Activated CD8-positive, alpha-beta T cell treated with anti-CD3 and anti-CD28 coated beads, Interleukin-2, amount 10 ng/mL, durations not matched to agents 7 days and 5 days (primary cell): ENCODE measurements around the gene TXNDC16. TPM values are rescaled to one million over a fixed set of nuclear protein-coding genes. Genes with fewer than 3 reads are reported as not detected.

ENCODE experiments used
- ATAC-seq: fragments of 150-1000 bp; cut with Tn5 transposase; one replicate; pipeline ENCODE4 v1.10.0; 2021; ENCODE audit warnings: moderate library complexity
- CTCF ChIA-PET: fragments of 350-600 bp; sonication (Branson Sonifier 250); formaldehyde crosslinking; loops from one replicate; lab custom pipeline; 2021; ENCODE audit warnings: antibody characterized with exemption; lab: Charles Lee
- POLR2A ChIA-PET: fragments of 350-600 bp; sonication (Branson Sonifier 250); formaldehyde crosslinking; loops from one replicate; lab custom pipeline; 2021; ENCODE audit warnings: antibody characterized with exemption; lab: Charles Lee
- DNase-seq: peaks from one replicate; pipeline ENCODE4 v3.0.0-alpha.2; 2020
- H3K27ac Mint-ChIP-seq: one replicate; pipeline ENCODE4 v1.8.0; 2021; ENCODE audit warnings: mild to moderate bottlenecking, mixed read lengths
- H3K27me3 Mint-ChIP-seq: one replicate; pipeline ENCODE4 v1.8.0; 2021; ENCODE audit warnings: low read depth, mixed read lengths
- H3K36me3 Mint-ChIP-seq: one replicate; pipeline ENCODE4 v1.8.0; 2021; ENCODE audit warnings: low read depth, mixed read lengths
- H3K4me1 Mint-ChIP-seq: one replicate; pipeline ENCODE4 v1.8.0; 2021; ENCODE audit warnings: low read depth, mixed read lengths
- H3K4me3 Mint-ChIP-seq: one replicate; pipeline ENCODE4 v1.8.0; 2021; ENCODE audit warnings: mild to moderate bottlenecking, mixed read lengths
- H3K9me3 Mint-ChIP-seq: one replicate; pipeline ENCODE4 v1.8.0; 2022; ENCODE audit warnings: mixed read lengths; ENCODE audit not compliant: insufficient read depth
- total RNA-seq, 2 experiments: library from RNA; stranded (reverse); gene quantifications; one replicate each; pipeline ENCODE4 v1.2.3, GENCODE V29; 2021

TXNDC16 gene
- total RNA-seq, 2 experiments from 2014 or later = 8.8 to 9.5 TPM

DNA sequence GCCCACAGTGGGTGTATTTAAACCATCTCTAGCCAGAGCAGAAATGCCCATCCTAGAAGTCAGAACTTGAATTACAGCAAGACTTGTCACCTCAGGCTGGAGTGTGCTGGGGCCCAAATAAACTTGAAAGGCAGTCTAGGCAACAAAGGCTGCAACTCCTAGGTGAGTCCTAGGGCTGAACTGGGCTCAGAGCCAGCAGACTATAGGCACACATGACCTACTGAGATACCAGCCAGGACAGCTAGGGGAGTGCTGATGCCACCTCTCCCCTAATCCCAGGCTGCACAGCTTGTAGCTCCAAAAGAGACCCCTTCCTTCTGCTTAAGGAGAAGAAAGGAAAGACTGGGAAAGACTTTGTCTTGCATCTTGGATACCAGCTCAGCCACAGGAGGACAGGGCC lies 106.0 kb downstream of the TXNDC16 start:
- ATAC-seq = no peak
- Mint-ChIP-seq H3K4me1 (peaks cover 15% of the 10 kb centered on the region), H3K36me3 (peaks cover 70% of the 10 kb centered on the region), H3K9me3 (peaks cover 21% of the 10 kb centered on the region), H3K4me3 (no peak overlapping the region), H3K27me3 (no peaks in the 10 kb centered on the region), H3K27ac (no peak overlapping the region)
- CTCF ChIA-PET = no interaction called here
- DNase-seq = no peak
- POLR2A ChIA-PET = no interaction called here

DNA sequence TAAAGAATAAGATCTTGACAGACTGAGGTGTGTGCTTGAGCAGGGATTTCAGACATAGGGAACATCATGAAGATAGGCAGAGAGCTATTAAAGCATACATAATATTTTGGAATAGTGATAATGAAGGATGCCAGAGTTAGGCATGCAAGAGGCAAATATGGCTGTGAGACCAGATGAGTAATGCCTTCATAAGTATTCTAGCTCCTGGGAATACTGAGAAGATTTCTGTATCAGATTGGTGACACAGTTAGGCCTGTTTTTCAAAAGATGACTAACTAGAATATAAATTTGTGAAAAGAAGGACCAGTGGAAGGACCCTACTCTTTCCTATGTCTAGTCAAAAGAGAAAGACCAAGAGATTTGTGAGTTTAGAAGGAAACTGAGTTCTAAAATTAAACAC lies 108.8 kb downstream of the TXNDC16 start:
- peaks cover 3% of the 10 kb centered on the region for H3K9me3 Mint-ChIP-seq
- CTCF ChIA-PET = interaction anchor here (1.2 to 2.2 kb wide), 2 partner anchors 16 to 143 kb away, joined by 3 to 7 read pairs; no protein-coding TSS in a partner anchor
- H3K27me3 Mint-ChIP-seq = no peaks in the 10 kb centered on the region
- H3K4me1 Mint-ChIP-seq = peaks cover 5% of the 10 kb centered on the region
- POLR2A ChIA-PET = no interaction called here
- H3K4me3 Mint-ChIP-seq = no peak overlapping the region
- peaks cover 55% of the 10 kb centered on the region for H3K36me3 Mint-ChIP-seq
- DNase-seq = no peak
- no peak overlapping the region for H3K27ac Mint-ChIP-seq
- ATAC-seq = no peak

DNA sequence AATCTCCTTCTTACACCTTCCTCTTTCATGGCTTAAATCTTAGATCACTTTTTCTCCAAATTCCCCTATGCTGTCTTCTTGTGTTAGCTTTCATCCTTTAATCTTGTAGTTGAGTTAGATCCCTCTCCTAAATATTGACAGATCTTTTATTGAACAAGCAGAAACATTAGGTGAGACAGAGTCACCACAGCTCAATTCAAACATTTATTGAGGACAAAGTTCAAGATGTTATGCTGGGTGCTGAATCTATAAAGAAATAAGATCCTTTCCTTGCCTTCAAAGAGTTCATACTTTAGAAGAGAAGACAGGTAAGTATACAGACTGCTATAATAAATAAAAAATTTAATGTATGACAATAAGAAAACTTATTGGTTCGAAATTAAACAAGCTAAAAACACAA lies 109.7 kb downstream of the TXNDC16 start:
- no peak overlapping the region for H3K4me3 Mint-ChIP-seq
- POLR2A ChIA-PET = no interaction called here
- CTCF ChIA-PET = interaction anchor here (1.2 to 2.2 kb wide), 2 partner anchors 17 to 142 kb away, joined by 3 to 7 read pairs; no protein-coding TSS in a partner anchor
- no peak overlapping the region for H3K27ac Mint-ChIP-seq
- ATAC-seq = no peak
- no peak for DNase-seq
- H3K36me3 Mint-ChIP-seq = peaks cover 51% of the 10 kb centered on the region
- H3K27me3 Mint-ChIP-seq = no peaks in the 10 kb centered on the region
- H3K4me1 Mint-ChIP-seq = peaks cover 4% of the 10 kb centered on the region
- H3K9me3 Mint-ChIP-seq = no peaks in the 10 kb centered on the region

DNA sequence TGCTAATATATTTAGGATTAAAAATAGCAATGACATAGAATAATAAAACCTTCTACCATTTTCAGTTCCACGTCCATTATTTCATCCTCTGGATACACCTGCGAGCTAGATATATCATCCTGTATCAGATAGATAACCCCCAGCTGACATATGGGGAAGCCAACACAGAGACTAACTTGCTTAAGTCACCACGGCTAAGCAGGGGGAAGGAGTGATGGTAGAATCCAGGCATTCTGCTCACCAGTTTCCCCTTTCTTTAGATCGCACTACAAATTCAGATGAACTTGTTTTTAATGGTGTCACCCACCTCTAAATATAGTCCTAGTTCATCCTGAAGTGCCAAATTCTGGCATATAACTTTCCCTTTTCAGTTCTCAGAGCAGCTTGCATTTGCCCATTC lies 110.1 kb downstream of the TXNDC16 start:
- H3K4me3 Mint-ChIP-seq = no peak overlapping the region
- H3K27me3 Mint-ChIP-seq = no peaks in the 10 kb centered on the region
- ChIA-PET POLR2A (no interaction called here), CTCF (interaction anchor here (2.2 kb wide), 1 partner anchor 17 kb away, joined by 7 read pairs; no protein-coding TSS in a partner anchor)
- ATAC-seq = no peak
- H3K9me3 Mint-ChIP-seq = no peaks in the 10 kb centered on the region
- no peak overlapping the region for H3K27ac Mint-ChIP-seq
- peaks cover 4% of the 10 kb centered on the region for H3K4me1 Mint-ChIP-seq
- no peak for DNase-seq
- H3K36me3 Mint-ChIP-seq = peaks cover 50% of the 10 kb centered on the region

DNA sequence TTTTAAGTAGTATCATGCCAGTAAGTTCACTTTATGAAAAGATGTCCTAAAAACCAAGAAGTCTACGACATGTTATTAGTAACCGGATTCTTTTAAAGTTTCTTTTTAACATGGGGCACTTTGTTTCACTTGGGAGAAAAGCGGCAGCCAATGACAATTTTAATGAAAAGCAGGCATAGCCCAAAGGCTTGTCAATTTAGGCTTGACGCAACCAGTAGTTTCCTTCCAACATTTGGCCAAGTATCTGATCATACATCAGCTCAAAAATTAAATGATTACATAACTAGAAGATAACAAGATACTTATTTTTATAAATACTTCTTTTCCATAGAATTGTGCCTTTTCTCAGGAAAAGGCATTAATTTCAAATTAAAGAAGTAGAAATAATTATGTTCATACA lies 112.8 kb downstream of the TXNDC16 start:
- no peak for ATAC-seq
- ChIA-PET CTCF (no interaction called here), POLR2A (no interaction called here)
- Mint-ChIP-seq H3K4me1 (peaks cover 4% of the 10 kb centered on the region), H3K9me3 (no peaks in the 10 kb centered on the region), H3K27ac (no peak overlapping the region), H3K27me3 (no peaks in the 10 kb centered on the region), H3K36me3 (peaks cover 43% of the 10 kb centered on the region), H3K4me3 (no peak overlapping the region)
- no peak for DNase-seq

DNA sequence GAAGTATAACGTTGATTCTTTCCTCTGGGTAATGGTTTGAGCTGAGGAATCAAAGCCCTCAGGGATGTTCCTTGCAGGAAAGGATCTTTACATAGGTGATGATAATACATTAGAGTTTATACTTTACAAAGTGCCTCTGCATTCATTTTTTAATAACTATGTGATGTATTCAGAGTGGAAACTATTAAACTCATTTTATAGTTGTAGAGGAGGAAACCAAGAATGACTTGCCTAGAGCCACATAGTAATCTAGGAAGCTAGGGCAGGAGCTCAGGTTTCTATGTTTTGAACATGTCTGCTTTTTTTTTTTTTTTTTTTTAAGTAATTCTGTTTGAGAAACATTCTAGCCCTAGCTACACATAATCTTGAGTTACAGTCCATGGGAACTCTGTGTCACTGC lies 117.3 kb downstream of the TXNDC16 start:
- CTCF ChIA-PET = interaction anchor here (1.2 kb wide), 1 partner anchor 135 kb away, joined by 7 read pairs; no protein-coding TSS in a partner anchor
- H3K27ac Mint-ChIP-seq = no peak overlapping the region
- H3K36me3 Mint-ChIP-seq = peaks cover 37% of the 10 kb centered on the region
- H3K27me3 Mint-ChIP-seq = no peaks in the 10 kb centered on the region
- no peak overlapping the region for H3K4me3 Mint-ChIP-seq
- H3K9me3 Mint-ChIP-seq = no peaks in the 10 kb centered on the region
- DNase-seq = no peak
- peaks cover 4% of the 10 kb centered on the region for H3K4me1 Mint-ChIP-seq
- ATAC-seq = no peak
- POLR2A ChIA-PET = no interaction called here

DNA sequence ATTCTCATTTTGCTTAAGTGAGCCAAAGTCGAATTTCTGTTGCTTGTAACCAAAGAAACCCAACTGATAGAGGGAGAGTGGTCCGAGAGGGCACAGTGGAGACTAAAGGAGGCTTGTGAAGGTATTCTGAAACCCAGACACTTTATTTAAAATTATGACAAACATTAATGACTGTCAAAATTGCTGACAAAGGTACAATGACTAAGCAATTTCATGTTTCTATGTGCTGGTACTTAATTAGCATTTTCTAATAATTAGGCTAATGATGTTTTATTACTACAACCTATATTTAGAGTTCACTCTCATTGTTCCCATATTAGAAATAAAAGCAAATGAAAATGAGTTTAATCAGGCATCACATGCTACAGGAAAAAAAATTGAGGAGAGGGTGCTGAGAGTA lies 121.8 kb downstream of the TXNDC16 start:
- peaks cover 38% of the 10 kb centered on the region for H3K36me3 Mint-ChIP-seq
- no peaks in the 10 kb centered on the region for H3K27me3 Mint-ChIP-seq
- peak overlapping the region; percentile 40 for H3K27ac Mint-ChIP-seq
- ChIA-PET CTCF (no interaction called here), POLR2A (no interaction called here)
- no peak for ATAC-seq
- peaks cover 19% of the 10 kb centered on the region for H3K4me1 Mint-ChIP-seq
- peaks cover 9% of the 10 kb centered on the region for H3K9me3 Mint-ChIP-seq
- DNase-seq = no peak
- no peak overlapping the region for H3K4me3 Mint-ChIP-seq

DNA sequence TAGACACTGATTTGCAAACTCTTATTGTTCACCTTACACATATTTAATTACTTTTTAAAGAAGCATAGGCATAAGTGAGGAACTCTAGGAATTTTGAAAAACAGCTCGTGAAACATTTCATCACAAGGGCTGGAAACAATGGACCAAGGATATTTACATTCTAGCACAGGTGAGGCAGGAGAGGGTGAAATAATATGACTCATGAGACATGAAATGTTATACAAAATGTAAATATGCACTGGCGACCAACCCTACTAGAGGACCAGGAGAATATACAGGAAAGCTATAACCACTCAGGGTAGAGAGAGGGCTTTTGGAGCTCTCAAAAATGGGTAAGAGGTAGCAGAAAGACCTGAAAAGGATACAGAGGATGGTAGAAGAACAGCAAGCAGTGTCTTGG lies 122.9 kb downstream of the TXNDC16 start:
- H3K27me3 Mint-ChIP-seq = no peaks in the 10 kb centered on the region
- POLR2A ChIA-PET = no interaction called here
- CTCF ChIA-PET = no interaction called here
- no peak overlapping the region for H3K27ac Mint-ChIP-seq
- DNase-seq (no peak), ATAC-seq (no peak)
- H3K9me3 Mint-ChIP-seq = peaks cover 9% of the 10 kb centered on the region
- peaks cover 37% of the 10 kb centered on the region for H3K36me3 Mint-ChIP-seq
- H3K4me1 Mint-ChIP-seq = peaks cover 19% of the 10 kb centered on the region
- H3K4me3 Mint-ChIP-seq = no peak overlapping the region

DNA sequence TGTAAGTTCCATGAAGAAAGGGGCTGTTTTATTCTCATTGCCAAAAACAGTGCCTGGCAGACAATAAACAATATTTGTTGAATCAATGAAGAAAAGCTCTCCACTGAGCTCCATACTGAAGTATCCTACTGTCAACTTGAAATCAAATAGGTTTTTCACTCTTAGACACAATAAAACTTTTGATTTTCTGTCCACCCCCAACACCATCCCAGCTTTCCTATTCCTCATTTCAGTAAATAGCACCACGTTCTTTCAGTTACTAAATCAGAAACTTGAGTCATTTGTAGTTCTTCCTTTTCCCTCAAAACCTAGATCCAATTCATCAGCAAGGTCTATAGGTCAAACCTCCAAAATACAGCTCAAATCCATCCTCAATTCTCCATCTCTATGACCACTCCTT lies 124.8 kb downstream of the TXNDC16 start:
- no peak overlapping the region for H3K27ac Mint-ChIP-seq
- no peak overlapping the region for H3K4me3 Mint-ChIP-seq
- peaks cover 9% of the 10 kb centered on the region for H3K9me3 Mint-ChIP-seq
- no peak for DNase-seq
- H3K27me3 Mint-ChIP-seq = no peaks in the 10 kb centered on the region
- POLR2A ChIA-PET = interaction anchor here (0.6 to 1.2 kb wide), 2 partner anchors 41 to 111 kb away, joined by 3 read pairs; no protein-coding TSS in a partner anchor
- no peak for ATAC-seq
- CTCF ChIA-PET = no interaction called here
- peaks cover 19% of the 10 kb centered on the region for H3K4me1 Mint-ChIP-seq
- H3K36me3 Mint-ChIP-seq = peaks cover 35% of the 10 kb centered on the region

DNA sequence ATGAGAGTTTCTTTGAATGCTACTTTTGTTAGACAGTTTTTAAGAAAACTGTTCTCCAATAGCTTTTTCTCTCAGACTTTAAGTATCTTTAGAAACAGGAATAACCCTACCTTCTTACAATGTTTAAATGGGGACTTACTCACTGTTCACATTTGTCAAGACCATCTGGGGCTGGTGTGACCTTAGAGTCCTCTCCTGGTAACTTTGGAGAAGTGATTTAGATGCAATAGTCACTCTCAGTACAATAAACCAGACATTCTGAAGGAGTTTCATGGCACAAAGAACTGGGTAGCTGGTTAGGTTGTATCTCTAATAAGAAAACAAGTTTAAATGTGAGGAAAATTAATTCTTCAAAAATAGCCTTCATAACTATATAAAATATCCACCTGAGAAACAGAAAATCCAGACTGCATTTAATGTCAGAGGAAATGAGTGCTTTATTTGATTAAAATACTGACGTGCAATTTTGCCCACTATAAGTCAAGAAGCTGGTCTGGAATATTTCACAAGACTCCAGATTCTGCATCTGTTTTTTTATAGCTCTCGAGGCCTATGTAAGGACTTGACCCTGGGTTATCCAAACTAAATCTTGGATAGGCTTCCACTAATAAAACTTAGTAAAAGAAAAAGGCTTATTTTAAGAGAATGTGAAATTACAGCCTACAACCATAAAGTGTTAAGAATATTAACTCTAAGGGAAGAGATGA lies 129.5 kb downstream of the TXNDC16 start:
- no peak for ATAC-seq
- DNase-seq = no peak
- ChIA-PET POLR2A (no interaction called here), CTCF (interaction anchor here (0.7 to 2.5 kb wide), 8 partner anchors 8 to 151 kb away, joined by 3 to 8 read pairs (median 4); no protein-coding TSS in a partner anchor)
- Mint-ChIP-seq H3K27me3 (no peaks in the 10 kb centered on the region), H3K4me3 (no peak overlapping the region), H3K9me3 (peaks cover 6% of the 10 kb centered on the region), H3K36me3 (peaks cover 18% of the 10 kb centered on the region), H3K4me1 (peaks cover 22% of the 10 kb centered on the region), H3K27ac (no peak overlapping the region)

DNA sequence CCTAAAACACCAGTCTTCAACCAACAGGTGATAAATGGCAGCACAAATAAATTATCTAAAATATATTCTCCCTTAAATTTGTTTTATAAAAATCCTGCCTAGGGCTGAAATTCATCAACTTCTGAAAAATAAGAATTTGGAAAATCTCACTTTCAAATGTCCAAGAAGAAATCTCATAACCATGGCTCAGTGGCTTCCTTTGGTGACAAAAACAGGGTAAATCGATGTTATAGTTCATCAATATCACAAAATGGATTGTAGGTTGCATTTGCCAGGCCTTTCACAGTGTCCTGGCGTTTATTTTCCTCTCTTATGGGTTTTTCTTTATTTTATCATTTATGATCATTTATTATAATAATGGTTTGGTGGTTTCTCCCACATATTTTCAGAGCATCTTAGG lies 135.2 kb downstream of the TXNDC16 start:
- Mint-ChIP-seq H3K4me3 (no peak overlapping the region), H3K36me3 (peaks cover 30% of the 10 kb centered on the region), H3K4me1 (peaks cover 41% of the 10 kb centered on the region), H3K27ac (no peak overlapping the region), H3K27me3 (no peaks in the 10 kb centered on the region), H3K9me3 (no peaks in the 10 kb centered on the region)
- ChIA-PET CTCF (interaction anchor here (4.2 kb wide), 1 partner anchor 16 kb away, joined by 23 read pairs; no protein-coding TSS in a partner anchor), POLR2A (no interaction called here)
- ATAC-seq (no peak), DNase-seq (no peak)

DNA sequence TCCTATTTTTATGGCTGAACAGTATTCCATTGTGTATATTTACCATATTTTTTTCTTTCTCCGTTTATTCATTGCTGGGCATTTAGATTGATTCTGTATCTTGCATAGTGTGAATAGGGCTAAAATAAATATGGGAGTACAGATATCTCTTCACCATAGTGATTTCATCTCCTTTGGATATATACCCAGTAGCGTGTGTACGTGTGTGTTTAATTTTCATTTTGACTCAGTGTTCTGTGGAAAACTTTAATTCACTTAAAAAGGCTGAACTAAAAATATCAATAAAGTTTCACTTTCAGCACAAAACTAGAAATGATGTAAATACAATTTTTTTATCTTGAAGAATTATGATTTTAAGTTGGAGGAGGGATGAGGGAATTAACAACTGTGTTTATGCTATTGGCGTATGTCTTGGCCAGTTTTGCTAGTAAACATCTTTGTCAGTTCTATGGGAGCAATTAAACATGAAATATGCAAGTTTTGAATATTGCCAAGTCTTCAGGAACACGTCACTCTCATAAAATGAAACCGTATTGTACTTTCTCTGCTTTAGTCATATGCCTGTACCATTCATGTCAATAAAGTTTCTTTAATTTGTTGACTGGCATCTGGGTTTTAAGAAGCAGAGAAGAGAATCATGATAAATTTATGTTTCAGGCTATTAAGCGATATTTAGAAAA lies 138.4 kb downstream of the TXNDC16 start:
- Mint-ChIP-seq H3K36me3 (peaks cover 33% of the 10 kb centered on the region), H3K27ac (peak overlapping the region; percentile 78), H3K4me1 (peaks cover 47% of the 10 kb centered on the region), H3K27me3 (no peaks in the 10 kb centered on the region), H3K9me3 (no peaks in the 10 kb centered on the region), H3K4me3 (peak overlapping the region; percentile 61)
- DNase-seq (no peak), ATAC-seq (peak; percentile 66)
- CTCF ChIA-PET = interaction anchor here (1.0 to 4.2 kb wide), 6 partner anchors 8 to 100 kb away, joined by 3 to 23 read pairs (median 7); partner anchors contain the start of gene PTGER2
- POLR2A ChIA-PET = interaction anchor here (0.8 to 2.2 kb wide), 5 partner anchors 10 to 98 kb away, joined by 3 to 8 read pairs (median 6); no protein-coding TSS in a partner anchor
